ENCODE measurements around the gene SLC44A2. TPM values are rescaled to one million over a fixed set of nuclear protein-coding genes. Genes with fewer than 3 reads are reported as not detected.
"Not testable (repeated sequence)": the region's sequence is repeated elsewhere in the genome, so short reads cannot be mapped to it uniquely, and the experiment has no call there.

The SLC44A2 gene
- polyA plus RNA-seq, 1 donor (not counting 4 experiments of a cell fraction or from before 2014, with no cell fraction given), result 94.7 TPM

GRCh38 chr19:10675214-10675613 is 49.9 kb downstream of the SLC44A2 start:
- H3K9me1 ChIP-seq (ENCODE audit: control insufficient read depth, extremely low read depth, insufficient read depth, low read length); H2AFZ ChIP-seq (ENCODE audit: control insufficient read depth, low read length); H3K27ac ChIP-seq (ENCODE audit: control insufficient read depth, insufficient read depth, low read length); H3K9ac ChIP-seq (ENCODE audit: control insufficient read depth, extremely low read depth, insufficient read depth, low read length); FAIRE-seq; DNase-seq (ENCODE audit: low read depth, low spot score); H3K27me3 ChIP-seq (ENCODE audit: control insufficient read depth, extremely low read depth, insufficient read depth, low read length); H3K4me1 ChIP-seq (ENCODE audit: control insufficient read depth, extremely low read depth, insufficient read depth, low read length); dilution Hi-C loops (cut with MboI; ENCODE audit: extremely low pct_ligation_motif_present, low sequenced_read_pairs); H3K4me3 ChIP-seq (ENCODE audit: control insufficient read depth in 2 of 3, extremely low read depth in 1 of 3, insufficient read depth in 2 of 3, low read depth in 1 of 3, low read length in 3 of 3); H3K9me3 ChIP-seq (ENCODE audit: control insufficient read depth, low read depth, low read length); H3K4me2 ChIP-seq (ENCODE audit: control insufficient read depth, extremely low read depth, insufficient read depth, low read depth, low read length): not testable (repeated sequence)
- peaks cover 25% of the 10 kb centered on the region for H4K20me1 ChIP-seq (ENCODE audit: control insufficient read depth, extremely low read depth, insufficient read depth, low read length)
- H3K79me2 ChIP-seq (ENCODE audit: control insufficient read depth, insufficient read depth, low read length), result peaks cover 74% of the 10 kb centered on the region
- H3K36me3 ChIP-seq (ENCODE audit: control insufficient read depth in 2 of 2, extremely low read depth in 1 of 2, insufficient read depth in 2 of 2, low read length in 2 of 2), result peaks cover 37 to 67% of the 10 kb centered on the region in 2 experiments

- H3K4me1 ChIP-seq (ENCODE audit: control insufficient read depth, extremely low read depth, insufficient read depth, low read length), result no peaks in the 10 kb centered on the region
- H3K4me2 ChIP-seq (ENCODE audit: control insufficient read depth, extremely low read depth, insufficient read depth, low read depth, low read length), result no peak overlapping the region
- H3K27ac ChIP-seq (ENCODE audit: control insufficient read depth, insufficient read depth, low read length), result no peak overlapping the region
- peaks cover 43 to 72% of the 10 kb centered on the region in 2 experiments for H3K36me3 ChIP-seq (ENCODE audit: control insufficient read depth in 2 of 2, extremely low read depth in 1 of 2, insufficient read depth in 2 of 2, low read length in 2 of 2)
- DNase-seq (ENCODE audit: low read depth, low spot score) (no peak), FAIRE-seq (no peak)
- peaks cover 71% of the 10 kb centered on the region for H3K79me2 ChIP-seq (ENCODE audit: control insufficient read depth, insufficient read depth, low read length)
- TF ChIP-seq EZH2 (IDR thresholded peaks at IDR 0.05; ENCODE audit: low read length) (no peak), CTCF (optimal IDR thresholded peaks at IDR 0.05 in 1 of 3, IDR thresholded peaks at IDR 0.05 in 1 of 3, conservative IDR thresholded peaks at IDR 0.05 in 1 of 3; ENCODE audit: extremely low read depth in 1 of 3, insufficient read depth in 2 of 3, low read length in 3 of 3) (no peak)
- dilution Hi-C loops (cut with MboI; ENCODE audit: extremely low pct_ligation_motif_present, low sequenced_read_pairs), result no loop called here
- H4K20me1 ChIP-seq (ENCODE audit: control insufficient read depth, extremely low read depth, insufficient read depth, low read length), result peaks cover 13% of the 10 kb centered on the region
- H2AFZ ChIP-seq (ENCODE audit: control insufficient read depth, low read length), result no peak overlapping the region
- no peaks in the 10 kb centered on the region for H3K9me1 ChIP-seq (ENCODE audit: control insufficient read depth, extremely low read depth, insufficient read depth, low read length)
- H3K27me3 ChIP-seq (ENCODE audit: control insufficient read depth, extremely low read depth, insufficient read depth, low read length), result no peaks in the 10 kb centered on the region
- H3K9me3 ChIP-seq (ENCODE audit: control insufficient read depth, low read depth, low read length), result no peaks in the 10 kb centered on the region
- no peak overlapping the region for H3K4me3 ChIP-seq (ENCODE audit: control insufficient read depth in 2 of 3, extremely low read depth in 1 of 3, insufficient read depth in 2 of 3, low read depth in 1 of 3, low read length in 3 of 3)
- H3K9ac ChIP-seq (ENCODE audit: control insufficient read depth, extremely low read depth, insufficient read depth, low read length), result no peak overlapping the region
Measured at GRCh38 chr19:10677751-10678150, 52.4 kb downstream of the SLC44A2 start.

DNA sequence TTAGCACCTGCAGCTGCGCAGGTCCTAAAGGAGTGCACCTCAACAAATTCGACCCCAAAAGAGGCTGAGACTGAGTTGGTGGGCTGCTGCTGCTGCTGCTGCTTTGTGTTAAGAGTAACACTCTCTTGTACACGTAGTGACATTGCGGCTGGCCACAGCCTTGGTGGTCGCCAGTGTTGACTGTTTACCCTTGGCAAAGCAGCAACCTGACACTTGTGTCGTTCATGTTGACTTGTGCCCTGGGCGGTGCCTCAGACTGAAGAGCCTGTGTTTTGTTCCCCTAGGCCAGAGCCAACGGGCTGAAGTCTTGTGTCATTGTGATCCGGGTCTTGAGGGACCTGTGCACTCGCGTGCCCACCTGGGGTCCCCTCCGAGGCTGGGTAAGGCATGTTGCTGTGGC is 53.5 kb downstream of the SLC44A2 start:
- no peak overlapping the region for H3K4me3 ChIP-seq (ENCODE audit: control insufficient read depth in 2 of 3, extremely low read depth in 1 of 3, insufficient read depth in 2 of 3, low read depth in 1 of 3, low read length in 3 of 3)
- no peaks in the 10 kb centered on the region for H3K4me1 ChIP-seq (ENCODE audit: control insufficient read depth, extremely low read depth, insufficient read depth, low read length)
- H3K9me3 ChIP-seq (ENCODE audit: control insufficient read depth, low read depth, low read length), result no peaks in the 10 kb centered on the region
- no peak overlapping the region for H3K27ac ChIP-seq (ENCODE audit: control insufficient read depth, insufficient read depth, low read length)
- peaks cover 53 to 75% of the 10 kb centered on the region in 2 experiments for H3K36me3 ChIP-seq (ENCODE audit: control insufficient read depth in 2 of 2, extremely low read depth in 1 of 2, insufficient read depth in 2 of 2, low read length in 2 of 2)
- no peak overlapping the region for H3K4me2 ChIP-seq (ENCODE audit: control insufficient read depth, extremely low read depth, insufficient read depth, low read depth, low read length)
- no peak for TF ChIP-seq EZH2 (IDR thresholded peaks at IDR 0.05; ENCODE audit: low read length)
- TF ChIP-seq CTCF (optimal IDR thresholded peaks at IDR 0.05 in 1 of 3, IDR thresholded peaks at IDR 0.05 in 1 of 3, conservative IDR thresholded peaks at IDR 0.05 in 1 of 3; ENCODE audit: extremely low read depth in 1 of 3, insufficient read depth in 2 of 3, low read length in 3 of 3), result no peak
- no peaks in the 10 kb centered on the region for H3K9me1 ChIP-seq (ENCODE audit: control insufficient read depth, extremely low read depth, insufficient read depth, low read length)
- peaks cover 68% of the 10 kb centered on the region for H3K79me2 ChIP-seq (ENCODE audit: control insufficient read depth, insufficient read depth, low read length)
- DNase-seq (ENCODE audit: low read depth, low spot score), result no peak
- H3K9ac ChIP-seq (ENCODE audit: control insufficient read depth, extremely low read depth, insufficient read depth, low read length), result no peak overlapping the region
- H4K20me1 ChIP-seq (ENCODE audit: control insufficient read depth, extremely low read depth, insufficient read depth, low read length), result peaks cover 10% of the 10 kb centered on the region
- dilution Hi-C loops (cut with MboI; ENCODE audit: extremely low pct_ligation_motif_present, low sequenced_read_pairs), result no loop called here
- no peak overlapping the region for H2AFZ ChIP-seq (ENCODE audit: control insufficient read depth, low read length)
- no peak for FAIRE-seq
- H3K27me3 ChIP-seq (ENCODE audit: control insufficient read depth, extremely low read depth, insufficient read depth, low read length), result no peaks in the 10 kb centered on the region
